Loucy (cell line): ENCODE results near the gene CLIP3.

Experiments
- H2AFZ ChIP-seq: fragments of 200-600 bp; sonication (generic); 2 replicates; pipeline ENCODE4 v1.6.0; 2016; ENCODE audit warnings: antibody characterized with exemption, mild to moderate bottlenecking, low read length, moderate library complexity
- H3F3A ChIP-seq: fragments of 200-600 bp; 2 replicates; pipeline ENCODE4 v1.6.0; 2016; ENCODE audit warnings: antibody characterized with exemption, low read depth, mild to moderate bottlenecking
- H3K27me3 ChIP-seq: fragments of 200-600 bp; sonication (generic); 2 replicates; pipeline ENCODE4 v1.6.1; 2014; ENCODE audit warnings: low read length, mild to moderate bottlenecking; ENCODE audit not compliant: insufficient read depth, poor library complexity, severe bottlenecking
- H3K36me3 ChIP-seq: fragments of 200-600 bp; sonication (generic); 2 replicates; pipeline ENCODE4 v1.6.1; 2016; ENCODE audit warnings: low read length; ENCODE audit not compliant: insufficient read depth
- H3K4me1 ChIP-seq: fragments of 200-600 bp; sonication (generic); 2 replicates; pipeline ENCODE4 v1.5.1; 2014; ENCODE audit warnings: low read length, mild to moderate bottlenecking; ENCODE audit not compliant: insufficient read depth, poor library complexity, severe bottlenecking
- H3K4me2 ChIP-seq: fragments of 200-600 bp; sonication (generic); 2 replicates; pipeline ENCODE4 v1.6.0; 2014; ENCODE audit warnings: antibody characterized with exemption, low read length, low read depth, mild to moderate bottlenecking; ENCODE audit not compliant: poor library complexity, severe bottlenecking
- H3K4me3 ChIP-seq: fragments of 200-600 bp; sonication (generic); 2 replicates; pipeline ENCODE4 v1.5.1; 2014; ENCODE audit warnings: low read length, mild to moderate bottlenecking, mixed read lengths; ENCODE audit not compliant: poor library complexity, severe bottlenecking
- H3K79me2 ChIP-seq: fragments of 200-600 bp; sonication (generic); 2 replicates; pipeline ENCODE4 v1.6.1; 2014; ENCODE audit warnings: low read length; ENCODE audit not compliant: insufficient read depth
- H3K9ac ChIP-seq: fragments of 200-600 bp; sonication (generic); 2 replicates; pipeline ENCODE4 v1.6.0; 2014; ENCODE audit warnings: mild to moderate bottlenecking, low read depth, low read length, moderate library complexity; ENCODE audit not compliant: poor library complexity, severe bottlenecking
- H3K9me2 ChIP-seq: fragments of 200-600 bp; sonication (generic); replicated peaks from 2 replicates; pipeline ENCODE4 v1.6.1; 2016; ENCODE audit warnings: low read depth, low read length, mixed read lengths
- H3K9me3 ChIP-seq: fragments of 200-600 bp; sonication (generic); 2 replicates; pipeline ENCODE4 v1.6.1; 2014; ENCODE audit warnings: mild to moderate bottlenecking, antibody characterized with exemption, low read length, low read depth; ENCODE audit not compliant: insufficient read depth
- H4K20me1 ChIP-seq: fragments of 200-600 bp; sonication (generic); 2 replicates; pipeline ENCODE4 v1.6.0; 2014; ENCODE audit warnings: antibody characterized with exemption, low read length, mild to moderate bottlenecking; ENCODE audit not compliant: insufficient read depth, poor library complexity, severe bottlenecking
- EZH2phosphoT487 ChIP-seq: fragments of 200-600 bp; IDR thresholded peaks from 2 replicates; pipeline ENCODE4 v1.6.1; 2018; ENCODE audit warnings: antibody characterized with exemption, mild to moderate bottlenecking, moderate library complexity, borderline replicate concordance
- TF ChIP-seq, protein P1 (sequence below): fragments of 200-600 bp; sonication (generic); conservative IDR thresholded peaks from 2 replicates; pipeline ENCODE4 v1.5.1; 2014; ENCODE audit warnings: mild to moderate bottlenecking, antibody characterized with exemption, low read length

Gene CLIP3

GRCh38 chr19:36060430-36060829 is 27.8 kb upstream of the CLIP3 start:
- Histone ChIP-seq H3K9ac (no peak overlapping the region), H3K9me3 (no peaks in the 10 kb centered on the region), H3K4me3 (no peak overlapping the region), H3K36me3 (peaks cover 58% of the 10 kb centered on the region; the same call in 1 of the 2 replicates), H4K20me1 (peaks cover 43% of the 10 kb centered on the region), H3F3A (no peaks in the 10 kb centered on the region), H2AFZ (no peak overlapping the region), H3K27me3 (no peaks in the 10 kb centered on the region), H3K4me2 (no peak overlapping the region), H3K79me2 (peaks cover 67% of the 10 kb centered on the region), H3K9me2 (no peaks in the 10 kb centered on the region), H3K4me1 (peaks cover 30% of the 10 kb centered on the region)
- TF ChIP-seq, protein P1, sequence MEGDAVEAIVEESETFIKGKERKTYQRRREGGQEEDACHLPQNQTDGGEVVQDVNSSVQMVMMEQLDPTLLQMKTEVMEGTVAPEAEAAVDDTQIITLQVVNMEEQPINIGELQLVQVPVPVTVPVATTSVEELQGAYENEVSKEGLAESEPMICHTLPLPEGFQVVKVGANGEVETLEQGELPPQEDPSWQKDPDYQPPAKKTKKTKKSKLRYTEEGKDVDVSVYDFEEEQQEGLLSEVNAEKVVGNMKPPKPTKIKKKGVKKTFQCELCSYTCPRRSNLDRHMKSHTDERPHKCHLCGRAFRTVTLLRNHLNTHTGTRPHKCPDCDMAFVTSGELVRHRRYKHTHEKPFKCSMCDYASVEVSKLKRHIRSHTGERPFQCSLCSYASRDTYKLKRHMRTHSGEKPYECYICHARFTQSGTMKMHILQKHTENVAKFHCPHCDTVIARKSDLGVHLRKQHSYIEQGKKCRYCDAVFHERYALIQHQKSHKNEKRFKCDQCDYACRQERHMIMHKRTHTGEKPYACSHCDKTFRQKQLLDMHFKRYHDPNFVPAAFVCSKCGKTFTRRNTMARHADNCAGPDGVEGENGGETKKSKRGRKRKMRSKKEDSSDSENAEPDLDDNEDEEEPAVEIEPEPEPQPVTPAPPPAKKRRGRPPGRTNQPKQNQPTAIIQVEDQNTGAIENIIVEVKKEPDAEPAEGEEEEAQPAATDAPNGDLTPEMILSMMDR = peak; percentile 68
- no peak for TF ChIP-seq EZH2phosphoT487

DNA sequence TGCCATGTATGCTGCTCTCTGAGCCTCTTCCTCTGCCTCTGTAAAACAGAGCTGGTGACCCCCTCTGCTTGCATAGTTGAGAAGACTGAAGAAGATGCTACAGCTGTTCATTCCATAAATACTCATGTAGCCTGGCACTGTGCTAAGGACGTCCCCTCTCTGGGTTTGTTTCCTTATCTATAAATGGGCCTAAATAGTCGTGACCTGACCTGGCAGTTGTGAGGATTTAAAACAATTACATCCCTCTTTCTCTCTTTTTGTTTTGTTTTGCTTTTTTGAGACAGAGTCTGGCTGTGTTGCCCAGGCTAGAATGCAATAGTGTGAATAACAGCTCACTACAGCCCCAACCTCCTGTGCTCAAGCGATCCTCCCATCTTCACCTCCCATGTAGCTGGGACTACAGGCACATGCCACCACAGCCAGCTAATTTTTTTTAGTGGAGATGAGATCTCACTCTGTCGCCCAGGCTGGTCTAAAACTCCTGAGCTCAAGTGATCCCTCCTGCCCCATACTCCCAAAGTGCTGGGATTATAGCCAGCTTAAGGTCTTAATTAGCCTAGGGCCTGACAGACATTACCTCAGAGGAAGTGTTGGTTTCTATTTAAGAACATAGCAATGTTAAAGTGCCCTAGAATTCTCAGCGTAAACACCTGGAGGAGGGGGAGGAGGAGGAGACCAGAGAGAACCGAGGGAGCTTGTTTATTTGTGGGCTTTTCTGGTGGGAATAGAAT is 26.7 kb upstream of the CLIP3 start:
- peak overlapping the region; percentile 39 for H3K4me2 ChIP-seq

DNA sequence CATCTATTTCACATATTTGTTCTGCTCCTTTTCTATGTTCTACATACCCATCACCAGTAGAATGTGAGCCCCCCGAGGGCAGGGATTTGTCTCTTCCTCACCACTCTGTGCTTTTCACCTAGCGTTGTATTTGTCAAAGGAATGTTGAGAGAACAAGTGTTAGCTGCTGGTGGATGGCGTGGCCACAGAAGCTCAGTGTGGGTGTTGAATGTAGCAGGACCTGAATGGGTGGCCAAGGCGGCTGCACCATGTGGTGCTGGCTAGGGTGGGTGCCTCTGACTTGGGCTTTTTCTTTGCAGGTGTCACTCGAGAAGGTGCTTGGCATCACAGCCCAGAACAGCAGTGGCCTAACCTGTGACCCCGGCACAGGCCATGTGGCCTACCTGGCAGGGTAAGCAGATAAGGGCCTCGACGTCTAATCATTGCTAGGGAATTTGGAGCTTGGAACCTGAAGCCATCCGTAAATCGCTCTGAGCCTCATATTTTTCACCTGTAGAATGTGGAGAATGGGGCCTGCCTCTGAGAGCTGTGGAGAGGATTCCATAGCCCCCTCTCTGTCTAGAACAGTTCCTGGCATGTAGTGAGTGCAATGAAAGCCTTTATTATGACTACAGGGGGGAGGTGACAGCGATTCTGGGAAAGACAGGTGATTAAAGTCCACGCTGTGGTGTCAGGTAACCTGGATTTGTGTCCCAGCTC is 26.0 kb upstream of the CLIP3 start:
- Histone ChIP-seq H3K4me2 (peak overlapping the region; percentile 39), H3K36me3 (peaks cover 45% of the 10 kb centered on the region; the same call in 1 of the 2 replicates), H3K9ac (peak overlapping the region; percentile 19), H3F3A (no peaks in the 10 kb centered on the region; the same call in 1 of the 2 replicates), H3K9me2 (no peaks in the 10 kb centered on the region), H3K27me3 (no peaks in the 10 kb centered on the region), H2AFZ (no peak overlapping the region), H4K20me1 (peaks cover 46% of the 10 kb centered on the region), H3K4me1 (peaks cover 35% of the 10 kb centered on the region), H3K4me3 (peak overlapping the region; percentile 16), H3K79me2 (peaks cover 66% of the 10 kb centered on the region), H3K9me3 (no peaks in the 10 kb centered on the region)
- TF ChIP-seq, protein P1 = no peak
- TF ChIP-seq EZH2phosphoT487 = no peak

More for the DNA sequence above, 26.7 kb upstream of the CLIP3 start:
- peaks cover 50% of the 10 kb centered on the region; the same call in 1 of the 2 replicates for H3K36me3 ChIP-seq
- H3K9ac ChIP-seq = peak overlapping the region; percentile 19
- H3K9me3 ChIP-seq = no peaks in the 10 kb centered on the region
- no peaks in the 10 kb centered on the region for H3K27me3 ChIP-seq
- no peak overlapping the region for H2AFZ ChIP-seq
- H3K9me2 ChIP-seq = no peaks in the 10 kb centered on the region
- no peak overlapping the region for H3K4me3 ChIP-seq
- peaks cover 71% of the 10 kb centered on the region for H3K79me2 ChIP-seq
- peaks cover 33% of the 10 kb centered on the region for H3K4me1 ChIP-seq
- H4K20me1 ChIP-seq = peaks cover 46% of the 10 kb centered on the region
- TF ChIP-seq, protein P1 = no peak
- TF ChIP-seq EZH2phosphoT487 = no peak
- no peaks in the 10 kb centered on the region for H3F3A ChIP-seq
